HUES64 (cell line): Measurements from ENCODE around the gene FAM81A.
"Not testable (repeated sequence)": the region's sequence is repeated elsewhere in the genome, so short reads cannot be mapped to it uniquely, and the experiment has no call there.

Experiments
- H3K27ac ChIP-seq: 2 replicates; pipeline ENCODE4 v1.7.0; 2013; ENCODE audit warnings: low read depth, low read length, inconsistent platforms
- H3K27me3 ChIP-seq: 2 replicates; pipeline ENCODE4 v1.6.1; 2013; ENCODE audit warnings: mild to moderate bottlenecking, low read length; ENCODE audit not compliant: insufficient read depth
- H3K36me3 ChIP-seq: 2 replicates; pipeline ENCODE4 v1.6.1; 2013; ENCODE audit warnings: mild to moderate bottlenecking, low read length; ENCODE audit not compliant: insufficient read depth
- H3K4me1 ChIP-seq: 2 replicates; pipeline ENCODE4 v1.6.1; 2013; ENCODE audit warnings: mild to moderate bottlenecking, low read length, moderate library complexity; ENCODE audit not compliant: insufficient read depth
- H3K4me3 ChIP-seq: 2 replicates; pipeline ENCODE4 v1.5.1; 2013; ENCODE audit warnings: mild to moderate bottlenecking, low read length, moderate library complexity
- H3K9ac ChIP-seq: 2 replicates; pipeline ENCODE4 v1.6.1; 2013; ENCODE audit warnings: mild to moderate bottlenecking, low read depth, low read length
- H3K9me3 ChIP-seq: 2 replicates; pipeline ENCODE4 v1.6.1; 2013; ENCODE audit warnings: low read depth, low read length; ENCODE audit not compliant: insufficient read depth
- WGBS: fragments of 150-250, 120-280 bp; methylation state at CpG from one replicate; pipeline ENCODE4 v1.1.7; 2013; ENCODE audit warnings: missing lambda C conversion rate; 5-methylcytosine and 5-hydroxymethylcytosine counted together

FAM81A gene

DNA sequence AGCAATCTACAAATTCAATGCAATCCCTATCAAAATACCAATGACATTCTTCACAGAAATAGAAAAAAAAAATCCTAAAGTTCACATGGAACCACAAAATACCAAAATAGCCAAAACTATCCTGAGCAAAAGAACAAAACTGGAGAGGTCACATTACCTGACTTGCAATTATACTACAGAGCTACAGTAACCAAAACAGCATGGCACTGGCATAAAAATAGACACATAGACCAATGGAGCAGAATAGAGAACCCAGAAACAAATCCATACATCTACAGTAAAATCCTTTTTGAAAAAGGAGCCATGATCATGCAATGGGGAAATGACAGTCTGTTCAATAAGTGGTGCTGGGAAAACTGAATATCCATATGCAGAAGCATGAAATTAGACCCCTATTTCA is 51.5 kb downstream of the FAM81A start:
- H3K9ac ChIP-seq, H3K27ac ChIP-seq, H3K36me3 ChIP-seq, H3K4me1 ChIP-seq, H3K4me3 ChIP-seq, H3K9me3 ChIP-seq, H3K27me3 ChIP-seq: not testable (repeated sequence)

DNA sequence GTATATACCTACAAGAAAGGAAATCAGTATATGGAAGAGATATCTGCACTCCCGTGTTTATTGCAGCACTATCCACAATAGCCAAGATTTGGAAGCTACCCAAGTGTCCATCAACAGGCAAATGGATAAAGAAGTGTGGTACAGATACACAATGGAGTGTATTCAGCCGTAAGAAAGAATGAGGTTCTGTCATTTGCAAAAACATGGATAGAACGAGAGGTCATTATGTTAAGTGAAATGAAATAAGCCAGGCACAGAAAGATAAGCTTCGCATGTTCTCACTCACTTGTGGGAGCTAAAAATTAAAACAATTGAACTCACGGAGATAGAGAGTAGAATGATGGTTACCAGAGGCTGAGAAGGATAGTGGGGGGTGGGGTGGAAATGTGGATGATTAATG is 53.1 kb downstream of the FAM81A start:
- Histone ChIP-seq H3K27me3 (no peaks in the 10 kb centered on the region), H3K27ac (no peak overlapping the region), H3K36me3 (no peaks in the 10 kb centered on the region), H3K4me3 (no peak overlapping the region), H3K9ac (no peak overlapping the region), H3K4me1 (peaks cover 6% of the 10 kb centered on the region), H3K9me3 (no peaks in the 10 kb centered on the region)
- WGBS: 88% methylated on average over 5 of the region's 5 CpGs

DNA sequence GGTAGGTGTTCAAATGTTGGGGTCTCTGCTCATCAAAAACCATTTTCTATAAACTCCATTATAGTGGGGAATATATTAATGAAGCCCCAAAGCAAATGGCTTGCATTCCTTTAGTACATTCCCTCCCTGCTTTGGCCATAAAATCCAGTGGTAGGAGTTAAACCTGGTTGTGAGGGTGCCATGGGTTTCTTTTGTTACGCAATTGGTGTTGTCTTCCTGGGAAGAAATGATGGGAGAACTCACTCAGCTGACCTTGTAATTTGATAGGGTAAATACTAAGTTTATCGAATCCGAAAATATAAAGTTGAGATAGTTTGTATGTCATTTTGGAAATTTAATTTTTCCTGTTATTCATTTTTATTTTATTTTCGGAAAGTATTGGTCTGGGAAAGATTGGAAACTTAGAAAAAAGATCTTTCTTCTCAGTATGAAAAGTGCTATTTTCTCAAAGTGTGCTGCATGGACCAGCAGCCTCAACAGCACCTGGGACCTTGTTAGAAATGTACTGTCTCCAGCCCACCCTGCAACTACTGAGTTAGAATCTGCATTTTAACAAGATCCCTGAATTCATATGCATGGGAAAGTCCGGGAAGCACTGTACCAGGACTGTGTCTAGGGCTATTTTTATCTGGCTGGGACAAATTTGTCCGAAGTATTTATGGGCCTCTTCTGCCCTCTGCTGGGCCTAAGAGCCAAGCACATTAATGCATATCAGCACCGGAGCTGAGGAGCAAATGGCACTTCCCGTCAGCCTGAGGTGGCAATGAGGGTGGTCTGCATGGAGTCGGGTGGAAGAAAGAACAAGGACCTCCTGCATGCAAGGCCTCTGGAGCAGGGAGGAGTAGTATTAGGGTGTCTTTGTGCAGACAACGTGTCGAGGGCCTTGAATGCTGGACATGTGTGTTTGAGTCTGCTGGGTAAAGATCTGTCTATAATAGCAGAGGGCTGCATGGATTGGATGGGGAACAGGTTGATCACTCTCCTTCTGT is 54.7 kb downstream of the FAM81A start:
- no peak overlapping the region for H3K9ac ChIP-seq
- H3K27me3 ChIP-seq: no peaks in the 10 kb centered on the region
- 27% methylated on average over 11 of the region's 11 CpGs for WGBS
- no peak overlapping the region for H3K27ac ChIP-seq
- H3K36me3 ChIP-seq: no peaks in the 10 kb centered on the region
- no peak overlapping the region for H3K4me3 ChIP-seq
- H3K4me1 ChIP-seq: peaks cover 6% of the 10 kb centered on the region
- H3K9me3 ChIP-seq: no peaks in the 10 kb centered on the region

DNA sequence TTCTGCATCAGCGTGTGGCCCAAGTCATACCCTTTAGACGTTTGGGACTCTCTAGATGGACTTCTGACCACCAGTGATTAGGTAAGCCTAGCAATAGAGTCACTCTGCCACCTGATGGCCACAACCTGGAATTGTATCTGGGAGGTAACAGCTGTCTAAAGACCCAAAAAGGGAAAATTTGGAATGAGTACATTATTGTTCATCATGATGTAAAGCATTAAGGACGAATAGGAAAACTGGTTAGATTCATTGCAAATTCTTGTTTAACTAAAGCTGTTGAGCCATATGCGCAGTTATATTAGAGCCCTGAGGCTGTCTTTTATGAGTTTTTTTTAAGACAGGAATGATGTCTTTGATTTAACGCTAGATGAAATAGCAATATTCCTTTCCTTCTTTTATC is 63.6 kb downstream of the FAM81A start:
- H3K9ac ChIP-seq: no peak overlapping the region
- no peak overlapping the region for H3K27ac ChIP-seq
- no peaks in the 10 kb centered on the region for H3K27me3 ChIP-seq
- no peaks in the 10 kb centered on the region for H3K9me3 ChIP-seq
- no peak overlapping the region for H3K4me3 ChIP-seq
- no peaks in the 10 kb centered on the region for H3K4me1 ChIP-seq
- H3K36me3 ChIP-seq: no peaks in the 10 kb centered on the region
- WGBS: 22% methylated on average over 4 of the region's 5 CpGs

GRCh38 chr15:59515190-59515589 is 77.2 kb downstream of the FAM81A start:
- Histone ChIP-seq H3K27ac (no peak overlapping the region), H3K9ac (no peak overlapping the region), H3K4me1 (no peaks in the 10 kb centered on the region), H3K9me3 (no peaks in the 10 kb centered on the region), H3K36me3 (no peaks in the 10 kb centered on the region), H3K27me3 (no peaks in the 10 kb centered on the region), H3K4me3 (no peak overlapping the region)
- 96% methylated on average over 2 of the region's 2 CpGs for WGBS

DNA sequence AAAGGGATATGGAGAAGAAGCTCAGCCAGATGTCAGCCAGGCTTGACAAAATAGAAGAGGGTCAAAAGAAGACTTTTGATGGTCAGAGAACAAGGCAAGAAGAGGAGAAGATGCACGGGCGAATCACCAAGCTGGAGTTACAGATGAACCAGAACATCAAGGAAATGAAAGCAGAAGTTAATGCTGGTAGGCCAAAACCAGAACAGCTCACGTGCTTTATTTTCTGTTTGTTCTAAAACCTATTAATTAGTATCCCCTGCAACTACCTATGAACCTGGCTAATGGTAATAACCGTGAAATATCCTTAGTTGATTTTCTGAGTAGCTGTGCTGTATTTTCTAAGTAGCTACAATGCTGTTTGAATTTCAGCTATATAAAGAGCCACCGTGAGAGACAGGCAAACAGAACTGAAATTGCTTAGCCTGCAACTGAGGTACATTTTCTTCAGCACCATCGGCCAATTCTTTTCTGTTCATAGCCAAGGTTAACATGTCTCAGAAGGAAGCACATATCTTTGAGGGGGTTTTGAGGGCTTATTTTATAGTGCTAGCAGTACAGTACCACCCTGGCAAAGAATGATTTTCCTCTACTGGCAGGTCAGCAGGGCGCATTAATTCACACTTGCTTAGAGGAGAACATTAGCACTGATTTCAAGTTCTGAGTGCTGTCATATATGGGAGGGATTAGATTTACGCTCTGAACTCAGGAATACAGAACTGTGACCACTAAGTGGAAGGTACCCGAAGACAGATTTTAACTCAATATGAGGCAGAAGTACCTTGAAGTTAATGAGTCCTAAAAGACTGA is 78.9 kb downstream of the FAM81A start:
- Histone ChIP-seq H3K9ac (no peak overlapping the region), H3K27ac (no peak overlapping the region)
- WGBS: 93% methylated on average over 9 of the region's 9 CpGs

DNA sequence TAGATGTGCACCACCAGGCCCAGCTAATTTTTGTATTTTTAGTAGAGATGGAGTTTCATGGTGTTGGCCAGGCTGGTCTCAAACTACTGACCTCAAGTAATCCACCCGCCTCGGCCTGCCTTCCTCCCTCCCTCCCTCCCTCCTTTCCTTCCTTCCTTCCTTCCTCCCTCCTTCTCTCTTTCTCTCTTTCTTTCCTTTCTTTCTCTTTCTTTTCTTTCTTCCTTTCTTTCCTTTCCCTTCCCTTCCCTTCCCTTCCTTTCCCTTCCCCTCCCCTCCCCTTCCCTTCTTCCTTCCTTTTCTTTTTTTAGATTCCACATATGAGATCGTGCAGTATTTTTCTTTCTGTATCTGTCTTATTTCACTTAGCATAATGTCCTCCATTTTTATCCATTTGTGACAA is 81.3 kb downstream of the FAM81A start:
- WGBS: 91% methylated on average over 3 of the region's 3 CpGs
- H3K9ac ChIP-seq: no peak overlapping the region
- no peaks in the 10 kb centered on the region for H3K4me1 ChIP-seq
- no peak overlapping the region for H3K27ac ChIP-seq
- H3K27me3 ChIP-seq: no peaks in the 10 kb centered on the region
- no peak overlapping the region for H3K4me3 ChIP-seq
- H3K9me3 ChIP-seq: no peaks in the 10 kb centered on the region
- H3K36me3 ChIP-seq: no peaks in the 10 kb centered on the region

More for the DNA sequence above, 78.9 kb downstream of the FAM81A start:
- no peaks in the 10 kb centered on the region for H3K9me3 ChIP-seq
- H3K4me1 ChIP-seq: no peaks in the 10 kb centered on the region
- no peaks in the 10 kb centered on the region for H3K36me3 ChIP-seq
- no peaks in the 10 kb centered on the region for H3K27me3 ChIP-seq
- no peak overlapping the region for H3K4me3 ChIP-seq

- no peaks in the 10 kb centered on the region for H3K36me3 ChIP-seq
- no peak overlapping the region for H3K27ac ChIP-seq
- H3K9me3 ChIP-seq: no peaks in the 10 kb centered on the region
- no peak overlapping the region for H3K4me3 ChIP-seq
- no peaks in the 10 kb centered on the region for H3K27me3 ChIP-seq
- WGBS: 94% methylated on average over 5 of the region's 5 CpGs
- no peaks in the 10 kb centered on the region for H3K4me1 ChIP-seq
- H3K9ac ChIP-seq: no peak overlapping the region
Measured at GRCh38 chr15:59521443-59521842, 83.5 kb downstream of the FAM81A start.

- no peaks in the 10 kb centered on the region for H3K36me3 ChIP-seq
- no peaks in the 10 kb centered on the region for H3K27me3 ChIP-seq
- H3K27ac ChIP-seq: no peak overlapping the region
- no peaks in the 10 kb centered on the region for H3K4me1 ChIP-seq
- H3K9me3 ChIP-seq: no peaks in the 10 kb centered on the region
- no peak overlapping the region for H3K9ac ChIP-seq
- H3K4me3 ChIP-seq: no peak overlapping the region
- 93% methylated on average over 15 of the region's 15 CpGs for WGBS
Measured at GRCh38 chr15:59522988-59523461, 85.0 kb downstream of the FAM81A start.

DNA sequence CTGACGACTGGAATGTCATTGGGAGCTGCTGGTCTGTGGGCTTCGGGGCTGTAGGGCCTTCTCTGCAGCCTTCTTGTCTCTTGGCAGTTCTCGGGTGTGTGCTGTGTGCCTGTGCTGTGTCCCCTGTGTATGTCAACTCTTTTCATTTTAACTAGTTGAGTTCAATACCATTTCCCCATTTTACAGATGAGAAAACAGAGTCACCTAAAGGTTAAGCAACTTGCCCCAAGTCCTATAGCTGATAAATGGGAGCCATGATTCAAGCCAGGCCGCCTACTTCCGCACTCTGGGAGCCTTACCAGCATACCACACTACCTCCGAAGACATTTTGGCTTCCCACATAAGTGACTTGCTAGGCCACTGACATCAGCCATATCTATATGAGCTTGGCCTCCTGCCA is 85.7 kb downstream of the FAM81A start:
- Histone ChIP-seq H3K9me3 (no peaks in the 10 kb centered on the region), H3K36me3 (no peaks in the 10 kb centered on the region), H3K4me3 (no peak overlapping the region), H3K27ac (no peak overlapping the region), H3K9ac (no peak overlapping the region), H3K4me1 (no peaks in the 10 kb centered on the region), H3K27me3 (no peaks in the 10 kb centered on the region)
- 92% methylated on average over 6 of the region's 6 CpGs for WGBS

- H3K9me3 ChIP-seq: no peaks in the 10 kb centered on the region
- no peak overlapping the region for H3K27ac ChIP-seq
- H3K4me3 ChIP-seq: no peak overlapping the region
- no peaks in the 10 kb centered on the region for H3K36me3 ChIP-seq
- H3K4me1 ChIP-seq: no peaks in the 10 kb centered on the region
- H3K9ac ChIP-seq: no peak overlapping the region
- 81% methylated on average over 5 of the region's 5 CpGs for WGBS
- H3K27me3 ChIP-seq: no peaks in the 10 kb centered on the region
Measured at GRCh38 chr15:59524331-59524731, 86.3 kb downstream of the FAM81A start.
